ENCODE results near the gene ANTXR1.
"Not testable (repeated sequence)": the region's sequence is repeated elsewhere in the genome, so short reads cannot be mapped to it uniquely, and the experiment has no call there.

ANTXR1 gene

DNA sequence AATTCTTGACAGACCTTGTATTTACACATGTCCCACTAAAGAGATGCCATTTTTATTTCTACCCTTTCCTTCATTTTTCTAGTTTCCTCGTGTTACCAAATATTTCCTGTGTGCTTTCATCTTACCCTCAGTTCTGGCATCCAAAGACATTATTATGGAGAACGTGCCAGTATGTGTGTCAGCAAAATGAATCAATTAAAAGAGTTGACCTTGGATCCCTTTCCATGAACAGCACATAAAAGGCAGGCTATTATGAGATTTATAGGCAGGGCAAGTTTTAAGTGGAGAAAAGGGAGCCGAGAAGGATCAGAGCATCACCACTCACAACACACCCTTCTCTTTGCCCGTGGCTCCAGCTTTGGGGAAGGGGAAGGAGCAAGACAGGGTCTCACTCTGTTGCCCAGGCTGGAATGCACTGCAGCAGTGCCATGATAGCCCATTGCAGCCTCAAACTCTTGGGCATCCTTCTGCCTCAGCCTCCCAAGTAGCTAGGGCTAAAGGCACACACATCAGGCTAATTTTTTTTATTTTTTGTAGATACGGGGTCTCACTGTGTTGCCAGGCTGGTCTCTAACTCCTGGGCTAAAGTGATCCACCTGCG, 224.2 kb downstream of the ANTXR1 start:
- H3K36me3 Mint-ChIP-seq: no peaks in the 10 kb centered on the region
- no peak overlapping the region for H3K4me3 Mint-ChIP-seq
- H3K4me1 Mint-ChIP-seq (ENCODE audit: low read depth): no peaks in the 10 kb centered on the region
- no peak overlapping the region for H3K27ac Mint-ChIP-seq
- peaks cover 1% of the 10 kb centered on the region for H3K27me3 Mint-ChIP-seq
- H3K9me3 Mint-ChIP-seq (ENCODE audit: low read depth): no peaks in the 10 kb centered on the region

DNA sequence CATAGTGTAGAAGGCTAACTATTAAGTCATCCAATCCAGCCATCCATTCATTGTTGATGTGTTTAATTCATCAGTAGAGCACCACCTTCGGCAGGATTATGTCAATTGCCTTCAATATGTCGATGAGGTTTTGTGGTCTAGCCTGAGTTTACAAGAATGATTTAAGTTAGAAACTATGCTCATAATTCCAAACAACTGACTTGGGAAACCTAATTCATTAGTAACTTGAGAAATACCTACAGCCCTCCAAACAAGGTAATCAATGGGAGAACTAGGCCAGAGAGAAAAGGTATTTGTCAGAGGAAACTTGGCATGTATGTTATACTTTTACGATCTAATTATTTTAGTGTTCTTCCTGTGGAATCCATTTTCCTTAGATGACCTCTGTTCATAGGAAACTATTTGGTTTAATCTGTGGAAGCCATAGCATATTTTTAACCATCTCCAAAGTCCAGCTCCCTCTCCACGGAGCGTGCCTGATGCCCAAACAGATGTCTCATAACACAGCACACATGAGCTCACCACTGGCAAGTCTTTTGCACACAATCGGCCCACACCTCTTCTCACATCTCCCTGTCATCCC, 225.6 kb downstream of the ANTXR1 start:
- H3K4me1 Mint-ChIP-seq (ENCODE audit: low read depth): no peaks in the 10 kb centered on the region

DNA sequence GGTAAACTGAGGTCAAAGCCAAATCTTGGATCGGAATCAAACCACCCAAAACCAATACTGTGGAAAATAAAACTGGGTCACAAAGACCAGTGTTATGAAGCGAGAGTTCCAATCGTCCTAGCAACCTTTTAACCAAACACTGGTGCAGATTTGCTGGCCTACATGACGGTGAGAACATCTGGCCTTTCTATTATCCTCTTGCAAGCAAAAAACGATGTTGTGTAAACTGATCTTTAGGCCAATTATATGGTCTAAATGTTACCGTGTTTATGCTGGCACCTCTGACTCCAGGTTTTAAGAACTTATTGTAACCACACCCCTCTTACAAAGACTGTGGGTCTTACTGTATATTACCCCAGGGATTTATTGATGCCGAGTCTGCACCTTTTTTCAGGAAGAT, 228.1 kb downstream of the ANTXR1 start:
- no peak overlapping the region for H3K27ac Mint-ChIP-seq
- no peak overlapping the region for H3K4me3 Mint-ChIP-seq
- H3K36me3 Mint-ChIP-seq: no peaks in the 10 kb centered on the region
- no peaks in the 10 kb centered on the region for H3K9me3 Mint-ChIP-seq (ENCODE audit: low read depth)
- H3K27me3 Mint-ChIP-seq: peaks cover 7% of the 10 kb centered on the region
- H3K4me1 Mint-ChIP-seq (ENCODE audit: low read depth): no peaks in the 10 kb centered on the region

More for the DNA sequence above, 225.6 kb downstream of the ANTXR1 start:
- H3K27ac Mint-ChIP-seq: no peak overlapping the region
- peaks cover 3% of the 10 kb centered on the region for H3K27me3 Mint-ChIP-seq
- no peaks in the 10 kb centered on the region for H3K36me3 Mint-ChIP-seq
- H3K9me3 Mint-ChIP-seq (ENCODE audit: low read depth): no peaks in the 10 kb centered on the region
- H3K4me3 Mint-ChIP-seq: no peak overlapping the region

DNA sequence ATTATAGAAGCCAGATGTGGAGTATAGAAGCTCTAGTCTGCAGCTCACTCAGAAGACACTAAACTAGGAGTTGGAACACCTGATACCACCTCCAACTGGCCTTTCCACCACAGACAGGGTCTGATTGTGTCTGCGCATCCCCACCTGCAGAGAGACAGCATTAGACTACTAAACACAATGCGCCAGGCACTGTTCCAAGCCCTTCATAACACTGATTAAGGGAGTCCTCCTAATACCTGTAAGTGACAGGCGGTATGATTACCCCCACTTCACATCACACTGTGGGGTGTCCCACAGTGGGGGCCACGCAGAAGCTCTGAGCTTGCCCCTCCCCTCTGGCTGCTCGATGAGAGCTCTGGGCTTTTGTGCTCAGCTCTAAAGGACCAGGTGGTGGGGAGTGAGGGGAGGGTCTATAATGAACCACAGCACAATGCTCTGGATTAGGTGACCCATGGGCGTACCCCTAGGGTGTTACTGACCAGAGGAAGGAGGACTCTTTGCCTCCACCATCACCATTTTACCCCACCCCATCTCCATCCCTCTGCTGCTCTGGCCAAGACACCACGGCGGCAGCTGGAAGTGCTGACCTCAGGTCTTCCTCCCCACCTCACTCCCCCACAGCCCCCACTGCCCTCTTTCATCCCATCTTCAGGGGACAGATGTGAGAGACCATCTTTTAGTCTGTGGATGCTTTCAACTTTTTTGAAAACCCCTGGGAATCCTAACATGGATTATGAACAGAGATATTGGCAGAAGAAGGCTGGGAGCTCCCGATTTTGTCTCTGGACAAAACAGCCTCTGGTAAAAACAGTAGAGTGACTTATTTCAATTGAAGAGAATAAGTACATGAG, 228.9 kb downstream of the ANTXR1 start:
- Mint-ChIP-seq H3K9me3 (ENCODE audit: low read depth) (no peaks in the 10 kb centered on the region), H3K27me3 (peaks cover 10% of the 10 kb centered on the region), H3K4me1 (ENCODE audit: low read depth) (no peaks in the 10 kb centered on the region), H3K4me3 (no peak overlapping the region), H3K36me3 (no peaks in the 10 kb centered on the region), H3K27ac (no peak overlapping the region)

DNA sequence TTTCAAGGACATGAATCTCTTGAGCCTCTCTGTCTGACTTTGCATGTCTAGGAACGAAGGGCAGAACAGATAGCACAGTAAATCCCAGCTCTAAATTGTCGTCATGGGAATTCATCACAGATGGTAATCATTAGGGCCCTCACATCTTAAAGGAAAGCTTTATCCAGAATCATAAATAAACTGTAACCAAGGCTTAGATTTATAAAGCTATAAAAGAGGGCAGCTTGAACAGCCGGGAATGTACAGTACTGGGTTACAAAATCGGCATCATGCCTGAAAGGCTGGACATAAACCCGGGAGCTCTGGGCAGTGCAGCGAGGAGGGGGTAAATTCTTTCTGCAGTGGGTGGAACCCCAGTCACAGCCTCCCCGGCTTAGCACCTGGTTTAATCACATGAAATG, 229.7 kb downstream of the ANTXR1 start:
- no peaks in the 10 kb centered on the region for H3K36me3 Mint-ChIP-seq
- H3K27me3 Mint-ChIP-seq: peaks cover 12% of the 10 kb centered on the region
- no peaks in the 10 kb centered on the region for H3K9me3 Mint-ChIP-seq (ENCODE audit: low read depth)
- H3K4me1 Mint-ChIP-seq (ENCODE audit: low read depth): no peaks in the 10 kb centered on the region
- no peak overlapping the region for H3K4me3 Mint-ChIP-seq
- H3K27ac Mint-ChIP-seq: no peak overlapping the region

DNA sequence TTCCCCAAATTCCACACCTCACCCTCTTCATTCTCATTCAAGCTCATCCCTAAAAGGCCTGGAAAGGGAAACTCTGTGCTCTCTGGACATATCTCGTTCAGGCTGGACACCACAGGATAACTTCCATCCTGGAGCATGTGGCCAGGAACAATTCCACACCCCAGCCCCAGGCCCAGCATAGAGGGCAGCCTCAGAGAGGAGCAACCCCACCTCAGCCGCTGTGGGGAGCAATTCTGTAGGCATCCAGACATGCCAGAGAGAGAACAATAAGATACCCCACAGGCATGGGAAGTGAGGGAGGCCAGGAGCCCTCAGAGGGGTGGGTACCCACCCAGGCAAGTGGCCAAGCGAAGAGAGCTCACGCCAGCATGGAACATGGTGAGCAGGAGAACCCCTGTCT, 230.7 kb downstream of the ANTXR1 start:
- Mint-ChIP-seq H3K27me3 (peaks cover 16% of the 10 kb centered on the region), H3K27ac (no peak overlapping the region), H3K36me3 (no peaks in the 10 kb centered on the region), H3K9me3 (ENCODE audit: low read depth) (no peaks in the 10 kb centered on the region), H3K4me1 (ENCODE audit: low read depth) (no peaks in the 10 kb centered on the region), H3K4me3 (no peak overlapping the region)

DNA sequence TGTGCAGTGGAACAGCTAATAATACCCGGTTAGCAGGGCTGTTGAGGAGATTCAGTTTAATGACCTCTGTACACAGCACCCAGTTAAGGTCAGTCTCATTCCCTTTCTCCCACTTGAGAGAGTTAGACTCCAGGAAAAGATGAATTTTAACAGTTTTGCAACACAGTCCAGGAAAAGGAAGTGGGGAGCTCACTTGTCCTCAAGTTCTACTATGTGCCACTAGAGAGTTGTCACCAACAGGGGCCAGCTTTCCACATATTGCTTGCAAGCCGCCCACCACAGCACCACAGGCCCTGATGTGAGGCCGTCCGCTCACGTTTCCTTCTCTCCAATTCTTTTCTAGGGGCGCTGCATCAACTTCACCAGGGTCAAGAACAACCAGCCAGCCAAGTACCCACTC, 231.9 kb downstream of the ANTXR1 start:
- Mint-ChIP-seq H3K36me3 (no peaks in the 10 kb centered on the region), H3K4me1 (ENCODE audit: low read depth) (no peaks in the 10 kb centered on the region), H3K27me3 (peaks cover 18% of the 10 kb centered on the region), H3K4me3 (no peak overlapping the region), H3K9me3 (ENCODE audit: low read depth) (no peaks in the 10 kb centered on the region), H3K27ac (no peak overlapping the region)

DNA sequence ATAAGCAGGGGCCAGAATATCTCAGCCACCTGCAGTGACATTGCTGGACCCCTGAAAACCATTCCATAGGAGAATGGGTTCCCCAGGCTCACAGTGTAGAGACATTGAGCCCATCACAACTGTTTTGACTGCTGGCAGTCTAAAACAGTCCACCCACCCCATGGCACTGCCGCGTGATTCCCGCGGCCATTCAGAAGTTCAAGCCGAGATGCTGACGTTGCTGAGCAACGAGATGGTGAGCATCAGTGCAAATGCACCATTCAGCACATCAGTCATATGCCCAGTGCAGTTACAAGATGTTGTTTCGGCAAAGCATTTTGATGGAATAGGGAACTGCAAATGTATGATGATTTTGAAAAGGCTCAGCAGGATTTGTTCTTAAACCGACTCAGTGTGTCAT, 234.6 kb downstream of the ANTXR1 start:
- H3K9me3 Mint-ChIP-seq (ENCODE audit: low read depth): no peaks in the 10 kb centered on the region
- H3K4me3 Mint-ChIP-seq: no peak overlapping the region
- H3K27ac Mint-ChIP-seq: no peak overlapping the region
- peaks cover 19% of the 10 kb centered on the region for H3K27me3 Mint-ChIP-seq
- H3K4me1 Mint-ChIP-seq (ENCODE audit: low read depth): no peaks in the 10 kb centered on the region
- no peaks in the 10 kb centered on the region for H3K36me3 Mint-ChIP-seq

DNA sequence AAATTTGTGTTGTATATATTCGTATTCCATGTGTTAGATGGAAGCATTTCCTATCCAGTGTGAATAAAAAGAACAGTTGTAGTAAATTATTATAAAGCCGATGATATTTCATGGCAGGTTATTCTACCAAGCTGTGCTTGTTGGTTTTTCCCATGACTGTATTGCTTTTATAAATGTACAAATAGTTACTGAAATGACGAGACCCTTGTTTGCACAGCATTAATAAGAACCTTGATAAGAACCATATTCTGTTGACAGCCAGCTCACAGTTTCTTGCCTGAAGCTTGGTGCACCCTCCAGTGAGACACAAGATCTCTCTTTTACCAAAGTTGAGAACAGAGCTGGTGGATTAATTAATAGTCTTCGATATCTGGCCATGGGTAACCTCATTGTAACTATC, 235.3 kb downstream of the ANTXR1 start:
- peaks cover 19% of the 10 kb centered on the region for H3K27me3 Mint-ChIP-seq
- no peaks in the 10 kb centered on the region for H3K36me3 Mint-ChIP-seq
- H3K27ac Mint-ChIP-seq: no peak overlapping the region
- H3K4me3 Mint-ChIP-seq: no peak overlapping the region
- no peaks in the 10 kb centered on the region for H3K9me3 Mint-ChIP-seq (ENCODE audit: low read depth)
- no peaks in the 10 kb centered on the region for H3K4me1 Mint-ChIP-seq (ENCODE audit: low read depth)

DNA sequence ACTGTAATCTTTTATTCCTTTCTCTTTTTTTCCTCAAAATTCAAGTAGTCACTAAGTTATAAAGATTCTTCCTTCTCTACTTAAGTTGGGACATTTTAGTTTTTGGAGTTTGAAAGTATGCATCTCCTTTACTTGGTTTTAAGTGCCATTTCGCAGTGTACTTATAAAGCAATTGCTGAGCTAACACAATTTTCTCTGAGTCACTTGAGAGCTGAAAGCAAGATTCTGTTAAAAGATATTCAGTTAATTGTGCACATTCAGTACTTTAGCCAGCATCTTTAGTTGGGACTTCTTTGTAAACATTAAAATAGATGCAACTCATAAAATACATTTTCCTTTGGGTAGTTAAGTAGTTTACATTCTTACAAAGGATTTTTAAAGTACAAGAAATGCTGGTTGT, 238.0 kb downstream of the ANTXR1 start:
- Mint-ChIP-seq H3K27ac (no peak overlapping the region), H3K4me1 (ENCODE audit: low read depth) (no peaks in the 10 kb centered on the region), H3K9me3 (ENCODE audit: low read depth) (no peaks in the 10 kb centered on the region), H3K36me3 (no peaks in the 10 kb centered on the region), H3K27me3 (peaks cover 23% of the 10 kb centered on the region), H3K4me3 (no peak overlapping the region)

DNA sequence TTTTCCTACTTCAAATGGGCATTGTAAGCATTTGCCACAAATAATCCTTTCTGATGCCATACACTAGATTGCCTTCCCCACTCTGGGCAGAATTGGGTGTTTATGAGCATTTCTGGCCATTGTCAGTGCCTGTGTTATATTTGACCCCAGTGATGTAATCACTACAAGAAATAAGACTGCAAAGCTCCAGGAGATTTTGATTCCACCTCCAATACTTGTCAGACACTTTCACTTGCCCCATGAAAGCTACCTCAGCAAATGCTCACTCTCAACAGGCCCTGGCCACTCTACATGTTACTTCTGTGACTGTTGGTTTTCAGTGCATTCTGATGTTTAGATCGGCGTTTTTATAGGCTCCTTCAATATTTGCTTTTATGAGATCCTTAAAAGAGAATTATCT, 239.0 kb downstream of the ANTXR1 start:
- no peaks in the 10 kb centered on the region for H3K9me3 Mint-ChIP-seq (ENCODE audit: low read depth)
- H3K4me1 Mint-ChIP-seq (ENCODE audit: low read depth): no peaks in the 10 kb centered on the region
- no peak overlapping the region for H3K27ac Mint-ChIP-seq
- peaks cover 23% of the 10 kb centered on the region for H3K27me3 Mint-ChIP-seq
- no peak overlapping the region for H3K4me3 Mint-ChIP-seq
- no peaks in the 10 kb centered on the region for H3K36me3 Mint-ChIP-seq

DNA sequence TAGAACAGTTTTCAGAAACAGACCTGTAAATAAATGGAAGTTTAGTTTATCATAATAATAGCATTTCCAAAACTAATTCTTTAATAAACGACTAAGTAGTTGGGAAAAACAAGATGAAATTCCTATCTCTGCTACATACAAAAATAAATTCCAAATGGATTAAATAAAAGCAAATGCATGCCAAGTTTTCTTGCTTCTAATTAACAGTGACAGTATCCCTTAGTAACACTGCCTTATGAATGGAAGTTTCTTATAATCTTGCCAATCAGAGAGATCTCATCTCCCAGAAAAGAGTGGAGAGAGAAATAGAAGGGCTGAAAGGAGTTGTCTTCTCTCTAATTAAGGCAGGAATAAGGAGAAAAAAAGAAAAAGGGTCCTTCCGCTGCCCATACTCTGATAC, 240.1 kb downstream of the ANTXR1 start:
- H3K27ac Mint-ChIP-seq: no peak overlapping the region
- no peaks in the 10 kb centered on the region for H3K9me3 Mint-ChIP-seq (ENCODE audit: low read depth)
- H3K36me3 Mint-ChIP-seq: no peaks in the 10 kb centered on the region
- no peak overlapping the region for H3K4me3 Mint-ChIP-seq
- no peaks in the 10 kb centered on the region for H3K4me1 Mint-ChIP-seq (ENCODE audit: low read depth)
- peaks cover 24% of the 10 kb centered on the region for H3K27me3 Mint-ChIP-seq

DNA sequence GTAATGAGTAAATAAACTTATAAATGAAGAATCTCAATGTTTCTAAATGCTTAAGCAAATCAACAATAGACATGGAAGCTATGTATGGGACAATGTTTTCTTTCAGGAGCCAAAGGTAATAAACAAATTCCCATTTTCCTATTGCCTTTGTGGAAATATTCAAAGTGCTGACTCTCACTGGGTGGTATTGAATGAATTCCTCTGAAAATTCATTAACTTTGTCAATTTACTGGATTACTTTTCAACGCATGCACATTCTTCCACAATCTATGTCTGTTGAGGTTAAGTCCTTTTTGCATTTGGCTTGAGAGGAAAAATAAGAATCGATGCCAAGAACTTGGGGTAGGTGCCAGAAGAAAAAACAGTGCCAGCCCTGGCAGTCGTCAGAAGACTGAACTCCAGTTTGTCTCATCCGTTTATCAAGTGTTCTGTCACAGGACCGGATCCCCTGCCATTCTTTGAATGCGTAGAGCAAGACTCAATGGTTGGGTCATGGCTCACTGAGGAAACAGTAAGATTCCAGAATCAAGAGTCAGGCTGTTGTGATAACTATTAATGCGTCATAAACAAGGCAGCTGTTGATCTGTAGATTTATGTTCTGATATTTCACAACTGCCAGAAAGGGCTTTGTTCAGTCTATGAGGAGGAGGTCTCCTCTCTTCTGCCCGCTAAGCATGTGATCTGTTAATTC, 240.8 kb downstream of the ANTXR1 start:
- no peak overlapping the region for H3K27ac Mint-ChIP-seq
- H3K4me1 Mint-ChIP-seq (ENCODE audit: low read depth): no peaks in the 10 kb centered on the region
- peaks cover 6% of the 10 kb centered on the region for H3K9me3 Mint-ChIP-seq (ENCODE audit: low read depth)
- H3K36me3 Mint-ChIP-seq: peaks cover 4% of the 10 kb centered on the region
- no peak overlapping the region for H3K4me3 Mint-ChIP-seq
- H3K27me3 Mint-ChIP-seq: peaks cover 24% of the 10 kb centered on the region

DNA sequence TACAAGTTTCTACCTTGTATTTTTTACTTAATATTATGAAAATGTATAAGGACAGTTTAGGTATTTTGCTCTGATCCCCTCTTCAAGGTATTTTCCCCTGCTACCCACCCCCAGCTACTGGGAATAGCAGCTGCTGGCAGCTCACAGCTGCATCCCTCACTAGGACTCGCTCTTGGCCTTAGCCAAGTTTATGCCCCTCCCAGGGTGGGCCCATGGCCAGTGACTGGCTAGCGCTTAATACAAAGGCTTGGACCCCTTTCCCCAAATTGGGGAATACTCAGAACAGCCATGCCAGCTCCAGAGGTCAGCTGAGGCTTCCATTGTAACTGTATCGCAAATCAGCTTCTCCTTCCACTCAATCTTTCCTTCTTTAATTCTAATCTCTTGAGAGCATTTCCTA, 242.8 kb downstream of the ANTXR1 start:
- H3K4me3 Mint-ChIP-seq: no peak overlapping the region
- H3K9me3 Mint-ChIP-seq (ENCODE audit: low read depth): peaks cover 17% of the 10 kb centered on the region
- peaks cover 22% of the 10 kb centered on the region for H3K27me3 Mint-ChIP-seq
- H3K36me3 Mint-ChIP-seq: peaks cover 5% of the 10 kb centered on the region
- no peak overlapping the region for H3K27ac Mint-ChIP-seq
- H3K4me1 Mint-ChIP-seq (ENCODE audit: low read depth): no peaks in the 10 kb centered on the region

DNA sequence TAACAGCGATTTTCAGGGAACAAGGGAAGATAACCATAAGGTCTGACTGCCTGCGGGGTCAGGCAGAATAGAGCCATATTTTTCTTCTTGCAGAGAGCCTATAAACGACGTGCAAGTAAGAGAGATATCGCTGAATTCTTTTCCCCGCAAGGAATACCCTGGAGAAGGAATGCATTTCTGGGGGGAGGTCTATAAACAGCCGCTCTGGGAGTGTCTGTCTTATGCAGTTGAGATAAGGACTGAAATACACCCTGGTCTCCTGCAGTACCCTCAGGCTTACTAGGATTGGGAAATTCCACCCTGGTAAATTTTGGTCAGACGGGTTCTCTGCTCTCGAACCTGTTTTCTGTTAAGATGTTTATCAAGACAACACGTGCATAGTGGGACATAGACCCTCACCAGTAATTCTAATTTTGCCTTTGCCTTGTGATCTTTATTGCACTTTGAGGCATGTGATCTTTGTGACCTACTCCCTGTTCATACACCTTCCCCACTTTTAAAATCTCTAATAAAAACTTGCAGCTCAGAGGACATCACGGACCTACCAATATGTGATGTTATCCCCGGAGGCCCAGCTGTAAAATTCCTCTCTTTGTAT, 247.1 kb downstream of the ANTXR1 start:
- H3K27ac Mint-ChIP-seq; H3K4me1 Mint-ChIP-seq (ENCODE audit: low read depth); H3K4me3 Mint-ChIP-seq; H3K36me3 Mint-ChIP-seq: not testable (repeated sequence)
- peaks cover 20% of the 10 kb centered on the region for H3K27me3 Mint-ChIP-seq
- H3K9me3 Mint-ChIP-seq (ENCODE audit: low read depth): peaks cover 30% of the 10 kb centered on the region

All from activated naive CD8-positive, alpha-beta T cell (primary cell).